GM19025 (cell line): ENCODE results near the gene FAM3C.

Experiments used
- ATAC-seq: cut with Tn5 transposase; IDR thresholded peaks from one replicate; pipeline ENCODE4 v1.9.1; 2021; ENCODE audit warnings: mild to moderate bottlenecking, low read depth, moderate library complexity; ENCODE audit not compliant: unreplicated experiment

The FAM3C gene

DNA sequence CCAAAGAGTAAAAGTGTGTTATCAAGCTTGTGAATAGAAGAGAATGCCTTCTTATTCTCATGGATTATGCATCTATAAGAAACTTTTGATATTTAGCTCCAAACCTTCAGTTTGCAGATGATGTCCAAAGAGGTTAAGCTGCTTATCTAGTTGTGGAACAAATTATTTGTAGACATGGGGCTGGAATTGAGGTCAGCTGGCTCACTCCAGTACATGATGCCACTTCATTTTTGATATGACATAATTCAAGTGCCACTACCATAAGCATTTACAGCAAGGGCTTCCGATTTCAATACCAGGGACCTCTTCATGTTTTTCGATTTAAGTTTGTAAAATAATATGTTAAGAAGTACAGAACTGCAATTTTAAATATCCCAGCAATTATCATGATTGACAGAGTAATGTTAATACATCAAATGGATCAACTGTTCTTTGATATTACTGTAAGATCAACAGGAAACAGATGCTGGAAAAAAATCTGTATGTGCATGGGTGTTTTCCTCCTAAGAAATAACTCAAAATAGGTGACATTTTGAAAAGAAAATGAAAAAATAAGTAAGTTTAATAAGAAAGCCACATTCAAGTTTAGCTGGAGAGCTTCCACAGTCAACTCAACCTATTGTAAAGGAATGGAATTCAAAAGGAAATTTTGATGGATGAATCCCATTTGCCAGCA lies 12.7 kb downstream of the FAM3C start:
- no peak for ATAC-seq

DNA sequence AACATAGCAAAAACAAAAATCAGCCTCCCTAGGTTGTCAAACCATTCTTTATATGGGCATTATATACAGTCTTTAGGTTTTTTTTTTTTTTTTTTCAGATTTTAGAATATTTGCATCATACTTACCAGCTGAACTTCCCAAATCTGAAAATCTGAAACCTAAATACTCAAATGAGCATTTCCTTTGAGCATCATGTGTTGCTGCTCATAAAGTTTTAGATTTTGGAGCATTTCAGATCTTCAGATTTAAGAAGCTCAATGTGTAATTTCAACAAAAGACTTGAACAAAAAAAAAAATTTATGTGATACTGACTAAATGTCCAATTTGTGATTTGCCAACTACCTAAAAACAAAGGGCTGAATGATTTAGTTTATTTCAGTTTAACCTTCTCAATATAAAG lies 13.6 kb downstream of the FAM3C start:
- ATAC-seq: no peak

DNA sequence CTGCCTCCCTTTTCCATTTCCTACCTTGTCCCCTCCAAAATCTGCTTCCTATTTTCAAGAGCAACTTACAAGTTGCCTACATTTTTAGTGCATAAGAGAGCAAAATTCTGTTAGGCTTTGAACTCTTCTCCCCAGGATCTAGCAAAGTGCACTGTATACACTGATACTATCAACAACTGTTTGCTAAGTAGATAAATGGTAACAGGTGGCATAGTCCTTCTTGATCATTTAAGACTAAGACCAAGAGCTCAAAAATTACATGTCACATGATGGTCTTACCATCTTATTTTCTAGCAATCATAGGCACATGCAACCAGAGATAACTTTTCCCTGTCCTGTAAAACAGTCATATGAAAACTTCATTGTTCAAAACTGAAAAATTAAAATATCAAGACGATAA lies 16.2 kb downstream of the FAM3C start:
- ATAC-seq: no peak

DNA sequence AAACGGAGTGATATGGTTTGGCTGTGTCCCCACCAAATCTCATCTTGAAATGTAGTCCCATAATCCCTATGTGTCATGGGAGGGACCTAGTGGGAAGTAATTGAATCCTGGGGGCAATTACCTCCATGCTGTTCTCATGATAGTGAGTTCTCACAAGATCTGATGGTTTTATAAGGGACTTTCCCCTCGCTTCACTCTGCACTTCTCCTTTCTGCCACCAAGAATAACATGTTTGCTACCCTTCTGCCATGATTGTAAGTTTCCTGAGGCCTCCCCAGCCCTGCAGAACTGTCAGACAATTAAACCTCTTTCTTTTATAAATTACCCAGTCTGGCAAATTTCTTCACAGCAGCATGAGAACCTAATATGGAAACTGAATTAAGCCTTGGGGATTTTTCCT lies 19.1 kb downstream of the FAM3C start:
- no peak for ATAC-seq

DNA sequence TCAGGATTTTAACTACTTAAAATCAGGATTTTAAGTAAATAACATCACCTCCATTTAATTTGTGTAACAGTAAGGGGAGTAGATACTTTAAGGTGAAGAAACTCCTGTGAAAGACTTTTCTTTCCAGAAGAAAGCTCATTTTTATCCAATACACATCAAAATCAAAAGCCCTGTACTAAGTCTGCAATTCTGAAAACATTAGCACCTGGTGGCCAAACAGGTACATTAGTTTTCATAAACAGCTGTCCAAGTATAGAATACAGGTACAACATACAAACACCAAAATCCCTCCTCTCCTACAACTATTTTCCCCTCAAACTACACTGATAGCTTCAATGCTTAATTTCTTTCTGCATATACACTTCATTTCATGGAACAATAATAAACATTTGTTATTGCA lies 22.9 kb downstream of the FAM3C start:
- ATAC-seq: no peak

DNA sequence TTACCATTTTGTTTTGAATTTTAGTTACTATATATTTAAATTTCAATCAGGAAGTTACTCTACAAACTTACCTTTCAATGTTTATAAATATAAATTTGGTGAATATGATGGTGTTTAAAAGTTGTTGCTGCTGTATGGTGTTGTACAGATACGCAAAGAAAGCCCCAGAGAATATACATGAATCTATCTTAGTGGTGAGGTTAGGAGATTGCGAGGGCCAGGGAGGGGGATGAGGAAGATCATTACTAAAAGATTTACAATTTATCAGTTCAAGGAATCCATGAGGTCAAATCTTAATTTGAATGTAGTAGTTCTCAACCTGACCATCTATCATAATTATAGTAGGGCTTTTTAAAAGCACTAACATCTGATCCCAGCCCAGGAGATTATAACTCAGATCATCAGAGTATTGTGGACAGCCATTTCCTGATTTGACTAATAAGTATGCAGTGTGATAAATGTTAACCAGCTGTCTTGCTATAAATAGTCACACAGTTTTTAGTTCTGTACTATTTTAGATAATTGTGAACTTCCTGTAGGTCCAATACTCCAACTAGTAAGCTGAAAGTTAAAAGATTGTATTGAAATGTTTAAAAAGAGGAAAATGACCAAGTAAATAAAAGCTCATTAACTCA lies 23.6 kb downstream of the FAM3C start:
- peak; percentile 85 for ATAC-seq

DNA sequence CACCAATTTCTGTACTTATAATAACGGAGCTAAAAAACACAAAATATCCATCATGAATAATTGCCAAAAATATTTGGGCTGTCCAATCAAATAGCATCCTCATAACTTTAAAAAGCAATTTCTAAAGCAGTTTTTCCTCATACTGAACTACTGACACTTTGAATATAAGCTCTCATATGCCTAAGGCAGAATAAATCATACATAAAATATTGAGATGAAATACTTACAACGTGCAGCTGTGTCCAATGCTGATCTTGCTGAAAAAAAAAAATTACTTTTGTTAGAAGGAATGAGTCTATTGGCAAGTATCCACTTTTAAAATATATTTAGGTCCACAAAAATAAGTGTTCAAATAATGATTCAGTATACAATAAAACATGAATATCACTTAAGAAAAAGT lies 24.2 kb downstream of the FAM3C start:
- ATAC-seq: no peak

DNA sequence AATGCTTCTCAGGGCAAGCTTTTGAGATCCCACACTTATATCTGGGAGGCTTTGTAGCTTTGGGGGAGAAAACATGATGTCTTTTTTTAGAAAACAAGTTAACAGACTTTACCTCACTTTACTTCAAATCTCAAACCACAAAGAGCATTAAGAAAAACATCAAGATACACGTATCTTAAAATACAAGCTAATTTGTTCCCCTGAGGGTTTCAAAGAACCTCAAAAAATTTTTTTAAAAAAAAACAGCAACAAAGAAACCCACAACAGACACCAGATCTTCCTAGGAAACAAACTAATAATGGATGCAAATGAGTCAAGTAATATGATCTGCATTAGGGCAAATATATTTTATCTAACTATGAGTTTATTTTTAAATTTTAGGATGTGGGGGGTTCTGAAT lies 24.7 kb downstream of the FAM3C start:
- ATAC-seq: no peak

DNA sequence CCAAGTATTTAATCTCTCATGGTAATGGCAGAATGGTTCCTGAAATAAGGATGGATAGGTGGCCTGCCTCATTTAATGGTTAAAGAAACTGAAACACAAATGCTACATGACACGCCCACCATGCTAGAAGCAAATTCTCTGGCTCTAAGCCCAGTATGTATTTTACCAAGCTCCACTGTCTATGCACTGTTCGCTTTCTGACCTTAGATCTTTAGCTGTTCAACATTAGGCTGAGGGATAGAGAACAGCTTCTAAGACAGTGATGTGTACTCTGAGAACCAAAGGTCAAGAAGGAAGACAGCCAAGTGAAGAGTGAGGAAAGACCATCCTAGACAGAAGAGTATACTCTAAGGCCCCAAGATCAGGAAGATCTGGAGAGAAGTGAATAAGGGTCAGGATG lies 26.6 kb downstream of the FAM3C start:
- ATAC-seq: peak; percentile 52

DNA sequence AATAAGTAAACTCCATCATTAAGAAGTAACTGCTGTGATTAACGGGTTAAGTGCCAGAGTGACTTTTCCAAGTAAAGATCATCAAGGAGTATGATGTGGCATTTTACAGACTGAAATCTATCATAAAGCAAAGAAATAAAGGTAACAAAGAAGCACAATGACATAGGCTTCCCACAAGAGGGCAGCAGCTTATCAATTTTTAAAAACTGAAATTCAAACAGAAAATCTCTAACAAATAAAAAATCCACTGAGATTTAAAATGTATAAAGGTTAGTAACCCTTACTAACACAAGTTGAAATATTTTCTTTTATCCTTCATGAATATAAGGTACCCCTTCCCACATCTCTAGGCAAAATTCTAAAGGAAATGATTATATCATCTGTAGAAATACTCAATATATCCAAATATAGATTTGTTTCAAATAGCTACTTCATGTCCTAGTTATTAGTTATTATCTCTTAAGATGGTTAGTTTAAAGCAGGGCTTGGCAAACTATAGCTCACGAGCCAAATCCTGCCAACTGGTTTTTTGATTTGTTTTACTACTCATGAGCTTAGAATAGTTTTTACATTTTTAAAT lies 29.2 kb downstream of the FAM3C start:
- no peak for ATAC-seq

DNA sequence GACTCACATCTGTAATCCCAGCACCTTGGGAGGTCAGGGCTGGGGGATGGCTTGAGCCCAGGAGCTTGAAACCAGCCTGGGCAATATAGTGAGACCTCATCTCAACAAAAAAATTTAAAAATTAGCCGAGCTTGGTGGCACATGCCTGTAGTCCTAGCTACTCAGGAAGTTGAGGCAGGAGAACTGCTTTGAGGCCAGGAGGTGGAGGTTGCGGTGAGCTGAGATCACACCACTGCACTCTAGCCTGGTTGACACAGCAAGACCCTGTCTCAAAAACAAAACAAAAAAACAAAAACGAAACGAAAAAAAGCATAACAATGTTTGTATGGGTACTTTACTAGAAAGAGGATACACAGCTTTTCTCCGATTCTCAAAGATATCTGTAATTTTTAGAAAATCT lies 35.5 kb downstream of the FAM3C start:
- no peak for ATAC-seq

DNA sequence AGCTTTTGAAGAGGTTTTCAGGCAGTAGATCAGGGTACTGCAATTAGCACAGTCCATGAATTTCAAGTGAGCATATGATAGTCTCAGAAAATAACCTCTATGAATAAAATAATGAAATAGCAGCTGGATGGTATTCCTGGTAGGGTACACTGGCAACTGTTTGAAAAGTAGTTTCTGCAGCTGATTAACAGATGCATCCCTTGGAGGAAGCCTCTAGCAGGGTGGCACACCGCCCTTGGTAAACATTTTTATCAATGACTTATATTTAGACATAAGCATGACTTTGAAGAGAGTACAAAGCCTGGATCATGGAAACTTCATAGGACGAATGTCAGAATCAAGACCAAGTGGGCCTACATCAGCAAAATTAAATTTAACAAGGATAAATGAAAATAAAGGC lies 40.5 kb downstream of the FAM3C start:
- ATAC-seq: no peak

DNA sequence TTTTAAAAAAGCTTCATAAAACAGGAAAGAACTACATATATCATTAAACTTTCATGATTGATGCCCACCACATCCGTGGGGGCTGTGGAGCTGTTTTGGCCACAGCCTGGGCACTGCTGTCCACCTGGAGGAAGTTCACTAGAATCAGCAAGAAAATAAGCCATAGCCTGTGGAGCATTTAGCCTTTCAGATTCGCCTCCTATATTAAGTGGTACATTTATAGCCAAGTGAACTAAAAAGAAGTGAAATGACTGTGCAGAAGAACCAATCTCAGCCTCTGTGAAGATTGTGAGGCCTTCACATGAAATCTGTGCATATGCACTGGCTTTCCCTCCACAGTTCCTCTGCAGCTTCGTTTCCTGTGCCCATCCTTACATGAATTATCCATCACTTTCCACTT lies 43.8 kb downstream of the FAM3C start:
- no peak for ATAC-seq

DNA sequence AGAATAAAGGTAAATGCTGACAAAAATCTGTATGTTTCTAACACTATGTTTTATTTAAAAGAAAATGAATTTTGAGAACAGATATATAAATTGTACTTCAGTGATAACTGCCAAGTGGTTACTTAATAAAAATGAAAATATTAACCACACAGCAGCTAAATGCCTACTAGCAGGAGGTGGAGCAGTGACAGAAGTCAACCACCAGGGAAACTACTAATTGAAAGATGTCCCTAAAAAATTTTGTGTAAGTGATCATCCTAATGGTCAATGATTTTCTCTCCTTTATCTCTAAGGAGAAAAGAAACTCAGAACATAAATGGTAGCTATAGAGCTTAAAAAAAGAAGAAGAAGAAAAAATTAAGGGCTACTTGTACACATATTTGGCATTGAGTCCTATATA lies 44.4 kb downstream of the FAM3C start:
- ATAC-seq: no peak

DNA sequence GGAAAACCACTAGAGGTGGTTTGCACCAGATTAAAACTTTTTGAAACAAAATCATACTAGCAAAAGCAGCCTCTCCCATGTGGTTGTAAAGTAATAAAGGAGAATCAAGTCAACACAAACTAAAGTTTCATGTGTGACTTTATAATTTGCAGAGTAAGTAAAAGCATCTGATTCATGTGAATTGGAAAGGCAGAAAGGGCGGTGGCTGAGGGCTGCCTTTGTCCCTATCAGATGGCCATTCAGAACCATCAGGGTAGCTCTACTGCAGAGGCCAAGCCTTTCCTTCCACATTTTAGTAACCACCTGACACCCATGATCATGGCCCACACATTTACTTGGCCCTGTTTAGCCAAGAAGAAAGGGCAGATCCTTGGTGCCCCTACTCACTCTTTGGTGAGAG lies 51.6 kb downstream of the FAM3C start:
- ATAC-seq: no peak

DNA sequence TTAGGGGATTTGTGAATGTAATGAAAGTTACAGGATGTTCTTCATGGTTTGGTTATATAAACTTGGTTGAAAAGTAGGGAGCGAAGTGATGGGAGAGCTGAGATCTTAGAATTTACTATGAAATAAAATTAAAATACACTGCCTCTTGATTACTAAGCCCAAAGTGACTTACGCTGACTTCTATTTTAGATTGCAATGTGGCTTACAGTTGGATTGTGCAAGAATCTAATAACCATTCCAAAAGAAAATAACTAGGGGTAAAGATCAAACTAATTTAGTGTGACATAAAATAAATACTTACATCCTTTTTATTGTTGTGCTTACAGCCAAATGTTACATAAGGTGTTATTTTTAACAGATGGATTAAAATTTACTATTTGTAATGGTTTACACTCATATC lies 52.0 kb downstream of the FAM3C start:
- ATAC-seq: no peak

DNA sequence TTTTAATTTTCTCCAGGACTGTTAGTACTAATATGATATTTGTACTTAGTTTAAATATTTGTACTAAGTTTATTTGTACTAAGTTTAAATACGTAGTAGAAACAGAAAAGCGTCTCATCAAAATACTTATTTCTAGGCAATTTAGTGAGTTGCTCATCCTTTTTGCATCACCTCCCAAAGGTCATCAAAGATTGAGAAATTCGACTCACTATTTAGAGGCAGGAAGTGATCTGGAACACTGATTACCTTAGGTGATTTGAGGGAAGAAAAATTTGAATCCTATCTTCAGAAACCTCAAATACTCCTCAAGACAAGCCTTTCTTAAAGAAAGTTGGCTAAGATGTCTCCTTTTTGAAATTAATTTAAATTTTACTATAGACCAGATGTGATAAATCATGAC lies 52.8 kb downstream of the FAM3C start:
- no peak for ATAC-seq

DNA sequence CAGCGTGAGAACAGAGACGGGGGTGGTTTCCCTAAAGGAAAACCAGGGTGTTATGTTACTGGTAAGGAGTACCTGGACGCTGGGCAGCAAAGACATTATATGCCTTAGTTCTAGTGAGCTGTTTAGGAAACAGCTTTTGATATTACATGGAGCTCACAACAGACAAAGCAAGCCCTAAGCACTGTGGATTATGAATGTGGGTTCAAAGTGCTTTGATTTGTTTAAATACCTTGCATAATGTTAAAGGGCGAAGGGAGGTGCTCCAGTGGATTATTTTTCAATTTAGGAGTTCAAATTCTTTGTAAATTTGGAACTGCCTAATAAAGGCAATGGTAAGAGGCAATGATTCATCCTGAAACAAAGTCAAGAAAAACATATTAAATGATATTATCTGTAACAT lies 53.5 kb downstream of the FAM3C start:
- ATAC-seq: no peak

DNA sequence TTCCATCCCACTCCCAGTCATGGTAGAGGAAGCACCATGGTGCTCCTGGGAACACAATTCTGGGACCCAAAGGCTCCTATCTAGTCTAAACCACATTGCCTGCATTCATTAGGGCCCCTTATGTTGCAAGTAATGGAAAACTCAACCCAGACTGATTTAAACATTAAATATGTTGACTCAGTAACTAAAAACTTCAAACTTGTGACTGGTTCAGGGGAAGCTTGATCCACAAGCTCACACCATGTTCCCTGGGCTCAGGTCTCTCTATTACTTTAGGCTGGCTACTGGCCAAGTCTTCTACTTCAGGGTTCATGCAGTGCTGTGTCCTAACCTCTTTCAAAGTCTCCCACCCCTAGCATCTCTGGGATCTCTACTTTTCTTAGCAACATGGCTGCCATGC lies 54.2 kb downstream of the FAM3C start:
- no peak for ATAC-seq

DNA sequence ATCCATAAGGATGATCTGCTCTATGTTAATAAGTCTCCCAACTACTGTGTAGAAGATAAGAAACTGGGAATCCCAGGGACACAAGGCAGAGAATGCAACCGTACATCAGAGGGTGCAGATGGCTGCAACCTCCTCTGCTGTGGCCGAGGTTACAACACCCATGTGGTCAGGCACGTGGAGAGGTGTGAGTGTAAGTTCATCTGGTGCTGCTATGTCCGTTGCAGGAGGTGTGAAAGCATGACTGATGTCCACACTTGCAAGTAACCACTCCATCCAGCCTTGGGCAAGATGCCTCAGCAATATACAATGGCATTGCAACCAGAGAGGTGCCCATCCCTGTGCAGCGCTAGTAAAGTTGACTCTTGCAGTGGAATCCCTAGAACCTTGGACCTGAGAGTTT lies 57.0 kb downstream of the FAM3C start:
- ATAC-seq: no peak

DNA sequence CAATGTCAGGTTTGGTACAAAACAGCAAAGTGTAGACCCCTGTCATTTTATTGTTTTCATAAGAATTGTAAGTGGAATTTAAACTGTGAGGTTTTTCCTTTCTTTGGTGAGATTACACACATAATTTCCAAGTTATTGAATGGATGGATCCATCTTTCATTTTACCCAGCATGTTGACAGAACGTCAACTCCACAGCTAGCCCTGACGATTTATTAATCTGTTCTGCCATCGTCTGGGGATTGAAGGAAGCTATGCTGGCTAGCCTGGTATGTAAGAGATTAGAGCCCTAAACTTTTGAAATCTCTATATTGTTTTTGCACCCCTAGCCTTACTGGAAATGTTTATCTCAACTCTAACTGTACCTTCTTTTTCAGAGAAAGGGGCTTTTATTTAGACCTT lies 58.7 kb downstream of the FAM3C start:
- ATAC-seq: no peak

DNA sequence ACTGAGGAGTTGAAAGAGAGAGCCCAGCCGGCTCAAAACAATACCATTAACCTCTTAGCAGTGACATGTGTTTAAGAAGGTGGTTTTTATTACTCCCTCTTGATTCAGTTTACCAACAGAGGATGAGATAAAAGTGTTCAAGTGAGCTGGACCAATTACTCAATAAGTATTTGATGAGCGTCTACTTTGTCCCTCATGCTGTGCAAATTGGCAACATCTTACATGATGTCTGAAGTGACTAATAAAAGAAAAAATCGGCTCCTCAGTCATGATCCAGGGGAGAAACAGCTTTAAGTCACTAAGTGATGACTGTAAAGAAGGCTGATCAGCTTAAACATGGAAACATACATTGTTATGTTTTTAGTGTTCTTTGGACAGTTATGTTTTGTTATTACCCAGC lies 59.5 kb downstream of the FAM3C start:
- ATAC-seq: no peak
